ENCODE data around the gene SGSH.

DNA sequence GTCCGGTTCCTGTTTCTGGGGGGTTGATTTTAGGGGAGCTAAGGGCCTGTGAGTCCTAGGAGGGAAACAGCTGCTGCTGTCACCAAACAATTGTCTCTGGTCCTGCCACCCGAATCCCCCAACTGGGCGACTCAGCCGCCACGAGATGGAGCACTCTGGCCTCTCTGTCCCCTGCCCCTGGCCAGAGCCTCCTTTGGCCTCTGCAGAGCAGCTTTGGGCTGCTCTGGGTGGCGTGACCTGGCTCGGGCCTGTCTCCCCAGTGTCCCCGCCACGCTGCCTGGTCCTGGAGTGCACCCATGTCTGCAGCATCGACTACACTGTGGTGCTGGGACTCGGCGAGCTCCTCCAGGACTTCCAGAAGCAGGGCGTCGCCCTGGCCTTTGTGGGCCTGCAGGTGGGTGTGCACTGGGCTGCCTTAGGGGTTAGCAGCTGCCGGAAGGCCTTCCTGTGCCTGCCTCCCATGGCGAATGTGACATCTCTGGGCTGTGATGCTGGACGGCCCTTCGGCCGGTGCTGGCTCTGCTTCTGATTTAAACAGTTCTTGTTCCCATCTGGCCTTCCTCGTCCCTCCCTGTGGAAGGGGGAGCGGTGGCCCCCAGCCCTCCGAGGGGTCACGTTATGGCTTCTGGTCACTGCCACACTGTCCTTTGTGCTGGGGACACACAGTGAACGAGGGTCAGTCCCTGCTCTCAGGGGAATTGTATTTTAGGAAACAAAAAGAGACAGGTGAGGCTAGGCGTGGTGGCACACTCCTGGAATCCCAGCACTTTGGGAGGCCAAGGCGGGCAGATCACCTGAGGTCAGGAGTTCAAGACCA lies 29.0 kb upstream of the SGSH start:
- TF ChIP-seq, protein P1, sequence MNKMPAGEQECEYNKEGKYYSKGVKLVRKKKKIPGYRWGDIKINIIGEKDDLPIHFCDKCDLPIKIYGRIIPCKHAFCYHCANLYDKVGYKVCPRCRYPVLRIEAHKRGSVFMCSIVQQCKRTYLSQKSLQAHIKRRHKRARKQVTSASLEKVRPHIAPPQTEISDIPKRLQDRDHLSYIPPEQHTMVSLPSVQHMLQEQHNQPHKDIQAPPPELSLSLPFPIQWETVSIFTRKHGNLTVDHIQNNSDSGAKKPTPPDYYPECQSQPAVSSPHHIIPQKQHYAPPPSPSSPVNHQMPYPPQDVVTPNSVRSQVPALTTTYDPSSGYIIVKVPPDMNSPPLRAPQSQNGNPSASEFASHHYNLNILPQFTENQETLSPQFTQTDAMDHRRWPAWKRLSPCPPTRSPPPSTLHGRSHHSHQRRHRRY (tag by site-specific recombination; IDR thresholded peaks at IDR 0.05), result no peak
- TF ChIP-seq, protein P2, sequence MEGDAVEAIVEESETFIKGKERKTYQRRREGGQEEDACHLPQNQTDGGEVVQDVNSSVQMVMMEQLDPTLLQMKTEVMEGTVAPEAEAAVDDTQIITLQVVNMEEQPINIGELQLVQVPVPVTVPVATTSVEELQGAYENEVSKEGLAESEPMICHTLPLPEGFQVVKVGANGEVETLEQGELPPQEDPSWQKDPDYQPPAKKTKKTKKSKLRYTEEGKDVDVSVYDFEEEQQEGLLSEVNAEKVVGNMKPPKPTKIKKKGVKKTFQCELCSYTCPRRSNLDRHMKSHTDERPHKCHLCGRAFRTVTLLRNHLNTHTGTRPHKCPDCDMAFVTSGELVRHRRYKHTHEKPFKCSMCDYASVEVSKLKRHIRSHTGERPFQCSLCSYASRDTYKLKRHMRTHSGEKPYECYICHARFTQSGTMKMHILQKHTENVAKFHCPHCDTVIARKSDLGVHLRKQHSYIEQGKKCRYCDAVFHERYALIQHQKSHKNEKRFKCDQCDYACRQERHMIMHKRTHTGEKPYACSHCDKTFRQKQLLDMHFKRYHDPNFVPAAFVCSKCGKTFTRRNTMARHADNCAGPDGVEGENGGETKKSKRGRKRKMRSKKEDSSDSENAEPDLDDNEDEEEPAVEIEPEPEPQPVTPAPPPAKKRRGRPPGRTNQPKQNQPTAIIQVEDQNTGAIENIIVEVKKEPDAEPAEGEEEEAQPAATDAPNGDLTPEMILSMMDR (tag by site-specific recombination; IDR thresholded peaks at IDR 0.05), result no peak
- TF ChIP-seq, protein P3, sequence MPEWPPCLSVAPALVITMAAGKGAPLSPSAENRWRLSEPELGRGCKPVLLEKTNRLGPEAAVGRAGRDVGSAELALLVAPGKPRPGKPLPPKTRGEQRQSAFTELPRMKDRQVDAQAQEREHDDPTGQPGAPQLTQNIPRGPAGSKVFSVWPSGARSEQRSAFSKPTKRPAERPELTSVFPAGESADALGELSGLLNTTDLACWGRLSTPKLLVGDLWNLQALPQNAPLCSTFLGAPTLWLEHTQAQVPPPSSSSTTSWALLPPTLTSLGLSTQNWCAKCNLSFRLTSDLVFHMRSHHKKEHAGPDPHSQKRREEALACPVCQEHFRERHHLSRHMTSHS (tag by site-specific recombination; IDR thresholded peaks at IDR 0.05), result no peak
- TF ChIP-seq ZNF530 (tag by site-specific recombination; IDR thresholded peaks at IDR 0.05; ENCODE audit: low read depth) (no peak), SCRT2 (tag by site-specific recombination; IDR thresholded peaks at IDR 0.05) (no peak)

Data from HEK293 (cell line).